OCI-LY7 (cell line): ENCODE data around the gene MRPL10. TPM values are rescaled to one million over a fixed set of nuclear protein-coding genes. Genes with fewer than 3 reads are reported as not detected.

Experiments used
- BruUV-seq: library from RNA; stranded (reverse); fragments of 400-500 nt; replicated peaks from 2 replicates; lab custom pipeline; 2021; lab: Mats Ljungman, UMichigan
- CTCF ChIA-PET: fragments of 300-600 bp; sonication (Branson Sonifier 250); formaldehyde crosslinking; loops from one replicate; lab custom pipeline; 2022; ENCODE audit warnings: antibody characterized with exemption; ENCODE audit not compliant: unreplicated experiment; lab: Charles Lee
- POLR2A ChIA-PET: fragments of 300-600 bp; sonication (Branson Sonifier 250); formaldehyde crosslinking; loops from one replicate; lab custom pipeline; 2022; ENCODE audit warnings: antibody characterized with exemption; lab: Charles Lee
- DNase-seq: peaks from one replicate; pipeline ENCODE4 v3.0.0-alpha.2; 2015; ENCODE audit warnings: low spot score
- H2AFZ ChIP-seq: fragments of 200-600 bp; sonication (generic), shearing (Covaris generic); 2 replicates; pipeline ENCODE4 v1.6.1; 2014; ENCODE audit warnings: mild to moderate bottlenecking, antibody characterized with exemption, low read length, moderate library complexity
- H3K27ac ChIP-seq: fragments of 200-600 bp; sonication (generic); 2 replicates; pipeline ENCODE4 v1.5.1; 2014; ENCODE audit warnings: mixed run types, low read depth, mild to moderate bottlenecking, moderate library complexity, low read length, inconsistent platforms; ENCODE audit not compliant: poor library complexity, severe bottlenecking
- H3K36me3 ChIP-seq: fragments of 200-600 bp; sonication (generic); 2 replicates; pipeline ENCODE4 v1.6.1; 2014; ENCODE audit warnings: mild to moderate bottlenecking, antibody characterized with exemption, low read length, moderate library complexity, mixed read lengths; ENCODE audit not compliant: insufficient read depth
- H3K4me1 ChIP-seq: fragments of 200-600 bp; sonication (generic); 2 replicates; pipeline ENCODE4 v1.5.1; 2014; ENCODE audit warnings: mild to moderate bottlenecking, low read length; ENCODE audit not compliant: insufficient read depth, poor library complexity, severe bottlenecking
- H3K4me2 ChIP-seq: fragments of 200-600 bp; sonication (generic); 2 replicates; pipeline ENCODE4 v1.6.1; 2014; ENCODE audit warnings: mild to moderate bottlenecking, low read length
- H3K4me3 ChIP-seq: fragments of 200-600 bp; sonication (generic); 2 replicates; pipeline ENCODE4 v1.5.1; 2014; ENCODE audit warnings: mild to moderate bottlenecking, low read depth, low read length; ENCODE audit not compliant: poor library complexity, severe bottlenecking
- H3K79me2 ChIP-seq: fragments of 200-600 bp; sonication (generic); 2 replicates; pipeline ENCODE4 v1.6.1; 2016; ENCODE audit warnings: low read depth, mild to moderate bottlenecking, low read length, moderate library complexity, mixed read lengths; ENCODE audit not compliant: insufficient read depth
- H3K9me2 ChIP-seq: fragments of 200-600 bp; sonication (generic); 2 replicates; pipeline ENCODE4 v1.6.1; 2016; ENCODE audit warnings: mild to moderate bottlenecking, low read length, mixed read lengths; ENCODE audit not compliant: insufficient read depth
- H3K9me3 ChIP-seq: fragments of 200-600 bp; sonication (generic); 2 replicates; pipeline ENCODE4 v1.6.1; 2014; ENCODE audit warnings: mild to moderate bottlenecking, mixed run types, low read length, mixed read lengths
- H4K20me1 ChIP-seq: fragments of 200-600 bp; sonication (generic); 2 replicates; pipeline ENCODE4 v1.6.1; 2014; ENCODE audit warnings: mild to moderate bottlenecking, antibody characterized with exemption, low read length, moderate library complexity, mixed read lengths; ENCODE audit not compliant: insufficient read depth
- EZH2phosphoT487 ChIP-seq: fragments of 200-600 bp; sonication (generic); IDR thresholded peaks from 2 replicates; pipeline ENCODE4 v1.6.1; 2018; ENCODE audit warnings: low read depth, borderline replicate concordance, mild to moderate bottlenecking, mixed run types, antibody characterized with exemption, low read length, moderate library complexity, mixed read lengths
- intact Hi-C: fragments of 100-400 bp; cut with micrococcal nuclease; formaldehyde crosslinking; loops from one replicate; pipeline ENCODE4 v1.10.0; 2022; ENCODE audit not compliant: unreplicated experiment
- total RNA-seq, 2 experiments: library from RNA; depleted of rRNA in 1 of 2; stranded (reverse); fragments of >200 nt in 1 of 2; shearing (Covaris generic) in 1 of 2; gene quantifications; 2 replicates each; pipeline ENCODE4 v1.2.3, GENCODE V29; 2014 to 2022
- TF ChIP-seq, protein P1 (sequence below): fragments of 200-600 bp; sonication (generic); conservative IDR thresholded peaks from 2 replicates; pipeline ENCODE4 v1.5.1; 2014; ENCODE audit warnings: mild to moderate bottlenecking, antibody characterized with exemption, low read length, moderate library complexity, mixed read lengths

MRPL10 gene
- total RNA-seq, 2 experiments from 2014 or later, result 50.8 to 56.7 TPM

DNA sequence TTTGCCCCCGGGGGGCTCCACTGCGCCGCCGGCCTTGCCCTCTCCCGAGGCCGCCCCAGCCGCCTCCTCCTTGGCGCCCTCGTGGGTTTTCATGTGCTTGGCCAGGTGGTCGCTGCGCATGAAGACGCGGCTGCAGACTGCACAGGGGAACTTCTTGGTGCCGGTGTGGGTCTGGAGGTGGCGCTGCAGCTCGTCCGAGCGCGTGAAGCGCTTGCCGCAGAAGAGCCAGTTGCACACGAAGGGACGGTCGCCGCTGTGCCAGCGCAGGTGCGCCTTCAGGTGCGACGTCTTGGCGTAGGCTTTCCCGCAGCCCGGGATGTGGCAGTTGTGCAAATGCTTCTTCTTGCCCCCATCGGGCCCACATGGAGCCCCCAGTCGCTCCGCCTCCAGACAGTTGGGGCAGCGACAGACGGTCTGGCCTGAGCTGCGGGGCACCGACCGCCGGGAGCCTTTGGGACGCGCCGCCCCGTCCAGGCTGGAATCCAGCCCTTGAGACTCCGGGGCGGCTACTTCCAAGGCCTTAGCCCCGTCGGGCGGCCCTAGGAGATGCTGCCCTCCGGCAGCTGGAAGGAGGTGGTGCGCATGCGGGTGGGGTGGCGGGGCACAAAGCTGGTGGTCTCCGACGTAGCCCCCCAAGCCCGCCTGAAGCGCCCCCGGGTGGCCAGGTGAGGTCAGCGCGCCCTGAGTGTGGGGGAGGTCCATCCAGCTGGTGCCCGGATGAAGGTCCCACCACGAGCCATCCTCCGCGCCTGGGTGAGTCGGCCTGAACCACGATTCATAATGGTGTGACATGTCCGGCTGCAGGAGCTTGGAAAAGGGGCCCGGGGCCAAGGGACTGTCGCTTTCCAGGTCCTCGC lies 16.2 kb upstream of the MRPL10 start:
- BruUV-seq, result no TSS peak

DNA sequence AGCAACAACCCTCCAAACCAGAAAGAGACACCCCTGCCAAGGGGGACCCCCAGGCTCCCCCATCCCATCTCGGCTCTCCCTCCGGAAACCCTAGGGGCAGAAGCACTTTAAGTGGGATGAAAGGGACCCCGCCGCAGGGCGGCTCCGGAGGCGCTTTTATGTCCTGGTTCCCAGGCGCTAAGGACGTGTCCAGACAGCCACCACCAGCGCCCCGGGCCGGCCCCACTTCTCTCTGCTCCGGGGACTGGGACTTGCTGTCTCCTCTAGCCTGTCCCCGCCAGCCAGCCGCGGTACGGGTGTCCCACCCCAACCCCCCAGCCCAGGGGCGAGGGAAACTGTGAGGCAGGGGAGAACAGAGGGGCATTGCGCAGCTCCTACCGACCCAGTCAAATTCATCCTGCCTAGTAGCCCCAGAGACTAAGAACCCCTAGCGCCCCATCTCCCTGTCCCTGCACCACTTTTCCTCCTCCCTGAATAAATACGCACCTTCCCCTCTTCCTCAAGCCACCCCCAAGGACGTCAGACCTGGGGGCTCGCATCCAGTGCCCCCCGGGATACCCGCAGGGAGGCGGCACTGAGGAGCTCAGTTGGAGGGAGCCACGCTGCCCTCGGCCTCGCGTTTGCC lies 15.5 kb upstream of the MRPL10 start:
- no peaks in the 10 kb centered on the region for H4K20me1 ChIP-seq
- DNase-seq, result no peak
- no peaks in the 10 kb centered on the region for H3K9me3 ChIP-seq
- H3K36me3 ChIP-seq, result no peaks in the 10 kb centered on the region
- no TSS peak for BruUV-seq
- intact Hi-C loops, result no loop called here
- H2AFZ ChIP-seq, result no peak overlapping the region
- H3K9me2 ChIP-seq, result no peaks in the 10 kb centered on the region
- POLR2A ChIA-PET, result interaction anchor here (0.6 kb wide), 1 partner anchor 49 kb away, joined by 3 read pairs; the partner anchor contains the start of gene SP2
- H3K79me2 ChIP-seq, result no peaks in the 10 kb centered on the region
- no peak for TF ChIP-seq EZH2phosphoT487
- TF ChIP-seq, protein P1, sequence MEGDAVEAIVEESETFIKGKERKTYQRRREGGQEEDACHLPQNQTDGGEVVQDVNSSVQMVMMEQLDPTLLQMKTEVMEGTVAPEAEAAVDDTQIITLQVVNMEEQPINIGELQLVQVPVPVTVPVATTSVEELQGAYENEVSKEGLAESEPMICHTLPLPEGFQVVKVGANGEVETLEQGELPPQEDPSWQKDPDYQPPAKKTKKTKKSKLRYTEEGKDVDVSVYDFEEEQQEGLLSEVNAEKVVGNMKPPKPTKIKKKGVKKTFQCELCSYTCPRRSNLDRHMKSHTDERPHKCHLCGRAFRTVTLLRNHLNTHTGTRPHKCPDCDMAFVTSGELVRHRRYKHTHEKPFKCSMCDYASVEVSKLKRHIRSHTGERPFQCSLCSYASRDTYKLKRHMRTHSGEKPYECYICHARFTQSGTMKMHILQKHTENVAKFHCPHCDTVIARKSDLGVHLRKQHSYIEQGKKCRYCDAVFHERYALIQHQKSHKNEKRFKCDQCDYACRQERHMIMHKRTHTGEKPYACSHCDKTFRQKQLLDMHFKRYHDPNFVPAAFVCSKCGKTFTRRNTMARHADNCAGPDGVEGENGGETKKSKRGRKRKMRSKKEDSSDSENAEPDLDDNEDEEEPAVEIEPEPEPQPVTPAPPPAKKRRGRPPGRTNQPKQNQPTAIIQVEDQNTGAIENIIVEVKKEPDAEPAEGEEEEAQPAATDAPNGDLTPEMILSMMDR, result no peak
- no peak overlapping the region for H3K4me2 ChIP-seq
- H3K27ac ChIP-seq, result no peak overlapping the region
- CTCF ChIA-PET, result no interaction called here
- no peak overlapping the region for H3K4me3 ChIP-seq
- H3K4me1 ChIP-seq, result peaks cover 25% of the 10 kb centered on the region

More for the DNA sequence above, 16.2 kb upstream of the MRPL10 start:
- Histone ChIP-seq H3K4me3 (no peak overlapping the region), H3K36me3 (no peaks in the 10 kb centered on the region), H3K27ac (no peak overlapping the region), H2AFZ (no peak overlapping the region), H3K9me2 (no peaks in the 10 kb centered on the region), H3K4me1 (peaks cover 19% of the 10 kb centered on the region), H4K20me1 (no peaks in the 10 kb centered on the region), H3K9me3 (no peaks in the 10 kb centered on the region), H3K4me2 (no peak overlapping the region), H3K79me2 (no peaks in the 10 kb centered on the region)
- intact Hi-C loops, result no loop called here
- DNase-seq, result no peak
- ChIA-PET CTCF (no interaction called here), POLR2A (no interaction called here)
- no peak for TF ChIP-seq EZH2phosphoT487
- TF ChIP-seq, protein P1, result peak; percentile 68

DNA sequence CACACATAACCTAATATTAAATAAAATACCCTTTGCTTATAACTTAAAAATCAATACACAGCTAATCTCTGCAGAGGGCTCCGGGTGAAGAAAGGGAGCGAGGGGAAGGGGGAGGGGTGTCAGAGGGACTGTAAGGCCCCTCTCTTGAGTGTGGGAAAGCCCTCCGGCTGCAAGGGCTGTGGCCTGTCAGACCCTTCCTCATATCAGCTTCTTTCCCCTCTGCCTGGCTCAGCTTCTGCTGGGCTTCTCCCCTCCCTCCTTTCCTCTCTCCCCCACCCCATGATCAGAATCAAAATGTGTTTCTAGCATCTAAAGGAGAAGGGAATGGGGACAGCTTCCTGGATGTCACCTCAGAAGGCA lies 14.4 kb upstream of the MRPL10 start:
- POLR2A ChIA-PET, result no interaction called here

More for the DNA sequence above, 14.4 kb upstream of the MRPL10 start:
- Histone ChIP-seq H3K9me3 (no peaks in the 10 kb centered on the region), H3K4me3 (no peak overlapping the region), H3K9me2 (no peaks in the 10 kb centered on the region), H3K79me2 (no peaks in the 10 kb centered on the region), H3K27ac (no peak overlapping the region), H3K36me3 (no peaks in the 10 kb centered on the region), H4K20me1 (no peaks in the 10 kb centered on the region), H3K4me1 (peaks cover 32% of the 10 kb centered on the region), H2AFZ (no peak overlapping the region), H3K4me2 (no peak overlapping the region)
- intact Hi-C loops, result no loop called here
- no TSS peak for BruUV-seq
- TF ChIP-seq, protein P1, result no peak
- TF ChIP-seq EZH2phosphoT487, result no peak
- CTCF ChIA-PET, result no interaction called here
- no peak for DNase-seq
